Ramos (cell line): ENCODE data around the gene FBLN2.

Source experiments
- in situ Hi-C: fragments of 300-500 bp; cut with MboI; formaldehyde crosslinking; loops from one replicate; pipeline ENCODE4 v1.14.3; 2022; ENCODE audit warnings: low sequenced_read_pairs; ENCODE audit not compliant: unreplicated experiment

FBLN2 gene

GRCh38 chr3:13529196-13530112, 19.5 kb upstream of the FBLN2 start:
- in situ Hi-C loops, result no loop called here

DNA sequence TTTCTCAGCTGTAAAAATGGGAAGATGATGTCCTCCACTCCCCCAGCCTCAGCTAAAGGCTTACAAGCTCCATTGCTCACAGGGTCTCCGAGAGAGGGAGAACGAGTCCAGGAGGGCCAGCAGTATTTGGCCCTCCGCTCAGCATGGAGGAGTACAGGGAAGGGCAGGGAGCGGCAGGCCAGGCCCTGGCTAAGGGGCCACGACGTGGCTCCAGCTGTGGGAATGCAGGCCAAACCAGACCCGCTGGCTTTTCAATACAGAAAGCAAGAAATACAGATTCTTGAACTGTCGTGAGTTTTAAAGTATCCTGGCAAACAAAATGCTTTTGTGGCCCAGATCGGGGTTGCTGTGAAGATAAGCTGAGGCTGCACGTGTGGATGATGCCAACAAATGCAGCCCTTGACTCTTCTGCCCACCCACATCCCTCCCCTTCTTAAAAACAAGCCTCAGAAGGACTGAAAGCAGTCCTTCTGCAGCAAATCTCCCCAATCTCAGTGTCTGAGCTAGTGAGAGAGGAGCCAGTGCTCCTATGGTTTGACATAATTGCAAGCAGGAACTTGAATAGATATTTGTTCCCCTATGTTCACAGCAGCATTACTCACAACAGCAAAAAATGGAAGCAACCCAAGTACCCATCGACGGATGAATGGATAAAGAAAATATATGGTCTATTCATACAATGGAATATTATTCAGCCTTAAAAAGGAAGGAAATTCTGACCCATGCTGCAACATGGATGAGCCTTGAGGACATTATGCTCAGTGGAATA, 18.5 kb upstream of the FBLN2 start:
- in situ Hi-C loops, result no loop called here

- in situ Hi-C loops, result no loop called here
Measured at GRCh38 chr3:13532085-13532484, 16.8 kb upstream of the FBLN2 start.

DNA sequence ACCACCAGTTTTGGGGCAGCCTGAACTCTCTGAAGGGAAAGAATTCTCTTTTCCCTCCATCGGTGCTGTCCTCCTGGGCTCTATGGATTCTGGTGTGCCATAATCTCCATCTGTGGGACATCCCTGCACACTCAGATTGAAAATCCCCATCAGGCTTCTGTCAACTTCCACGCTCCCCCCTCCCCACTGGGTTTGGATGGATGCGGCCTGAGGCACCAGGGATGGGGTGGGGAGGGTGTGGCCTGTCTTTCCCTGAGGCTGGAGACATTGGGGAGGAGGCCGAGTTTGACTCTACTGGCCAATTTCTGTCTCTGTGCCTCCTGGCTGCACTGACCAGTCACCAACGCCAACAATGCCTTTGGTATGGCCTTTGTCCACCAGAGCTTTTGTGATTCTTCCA, 16.3 kb upstream of the FBLN2 start:
- in situ Hi-C loops, result no loop called here

GRCh38 chr3:13533885-13534301, 15.0 kb upstream of the FBLN2 start:
- in situ Hi-C loops, result no loop called here

GRCh38 chr3:13535526-13535875, 13.4 kb upstream of the FBLN2 start:
- in situ Hi-C loops, result no loop called here

DNA sequence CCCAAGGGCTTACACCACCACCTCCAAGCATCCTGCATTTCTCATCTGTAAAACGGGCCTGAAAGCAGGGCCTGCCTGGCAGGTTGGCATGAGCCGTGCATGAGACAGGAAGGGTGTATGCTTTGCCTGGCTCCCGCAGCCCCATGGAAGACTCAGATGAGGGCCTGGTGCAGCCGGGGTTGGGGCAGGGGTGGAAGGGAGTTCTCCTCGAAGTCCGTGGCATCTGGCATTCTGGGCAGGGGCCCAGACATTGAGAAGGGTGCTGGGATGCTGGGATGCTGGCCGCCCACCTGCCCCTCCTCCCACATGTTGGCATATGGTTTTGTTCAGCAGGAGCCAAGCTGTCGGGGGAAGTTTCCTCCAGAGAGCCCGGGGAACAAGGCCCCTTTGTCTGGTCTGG, 13.0 kb upstream of the FBLN2 start:
- in situ Hi-C loops, result no loop called here

- in situ Hi-C loops, result no loop called here
Measured at GRCh38 chr3:13536432-13536831, 12.5 kb upstream of the FBLN2 start.

- in situ Hi-C loops, result no loop called here
Measured at GRCh38 chr3:13536832-13537231, 12.1 kb upstream of the FBLN2 start.

DNA sequence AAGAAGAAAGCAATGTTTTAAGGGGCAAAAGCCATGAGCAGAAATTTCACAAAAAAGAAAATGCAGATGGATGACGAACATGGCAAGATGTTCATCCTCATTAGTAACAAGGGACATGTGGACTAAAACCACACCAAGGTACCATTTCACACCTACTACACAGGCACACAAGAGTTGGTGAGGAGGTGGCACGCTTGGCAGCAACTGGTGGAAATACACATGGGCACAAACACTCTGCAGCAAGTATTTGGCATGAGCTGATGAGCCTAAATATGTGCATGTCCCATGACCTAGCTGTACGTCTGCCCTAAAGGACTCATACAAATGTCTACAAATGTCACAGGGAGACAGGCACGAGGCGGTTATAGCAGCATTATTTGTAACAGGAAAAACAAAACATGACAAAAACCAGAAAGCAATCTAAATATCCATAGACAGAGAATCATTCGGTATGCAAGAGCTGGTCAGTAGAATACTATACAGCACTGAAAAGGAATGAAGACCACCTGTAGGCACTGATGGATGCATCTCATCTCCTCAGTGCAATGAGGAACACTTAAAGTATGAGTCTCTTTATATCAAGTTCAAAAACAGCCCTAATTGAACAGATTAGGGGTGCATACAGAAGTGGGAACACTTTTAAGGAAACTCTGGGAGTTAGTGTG, 11.5 kb upstream of the FBLN2 start:
- in situ Hi-C loops, result no loop called here

GRCh38 chr3:13537909-13538296, 11.0 kb upstream of the FBLN2 start:
- in situ Hi-C loops, result no loop called here

DNA sequence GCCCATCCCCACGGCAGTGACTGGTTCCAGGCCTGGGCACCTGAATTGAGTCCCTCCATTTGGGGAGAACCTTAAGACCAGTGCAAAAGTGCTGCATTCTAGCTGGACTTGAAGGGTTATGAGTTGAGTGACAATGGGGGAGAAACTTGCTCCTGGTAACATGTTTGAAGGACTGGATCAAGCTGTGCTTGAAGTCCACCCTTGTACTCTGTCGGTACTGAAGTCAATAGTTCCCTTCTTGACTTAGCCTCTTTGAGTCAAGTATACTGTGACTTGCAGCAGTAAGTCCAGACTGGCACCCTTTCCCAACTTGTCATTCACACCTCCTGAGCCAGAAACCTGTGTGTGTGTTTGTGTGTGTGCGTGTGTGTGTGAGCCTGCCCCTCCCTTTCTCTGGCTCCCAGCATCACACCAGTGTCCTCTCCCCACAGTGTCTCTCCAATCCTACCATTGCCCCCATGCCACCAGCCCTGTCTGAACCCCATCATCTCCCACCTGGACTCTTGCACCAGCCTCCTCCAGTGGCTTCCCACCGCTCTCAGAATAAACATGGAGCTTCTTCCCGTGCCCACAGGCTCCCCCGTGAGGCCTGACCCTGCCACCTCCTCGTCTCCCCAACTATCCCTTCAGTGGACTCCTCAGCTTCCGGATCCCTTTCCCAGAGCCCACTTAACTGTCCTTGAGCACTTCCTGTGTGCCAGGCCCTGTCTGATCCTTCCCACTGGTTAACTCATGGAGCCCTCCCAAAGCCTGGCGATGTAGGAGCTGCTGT, 10.2 kb upstream of the FBLN2 start:
- in situ Hi-C loops, result no loop called here

- in situ Hi-C loops, result no loop called here
Measured at GRCh38 chr3:13539292-13539638, 9.7 kb upstream of the FBLN2 start.

DNA sequence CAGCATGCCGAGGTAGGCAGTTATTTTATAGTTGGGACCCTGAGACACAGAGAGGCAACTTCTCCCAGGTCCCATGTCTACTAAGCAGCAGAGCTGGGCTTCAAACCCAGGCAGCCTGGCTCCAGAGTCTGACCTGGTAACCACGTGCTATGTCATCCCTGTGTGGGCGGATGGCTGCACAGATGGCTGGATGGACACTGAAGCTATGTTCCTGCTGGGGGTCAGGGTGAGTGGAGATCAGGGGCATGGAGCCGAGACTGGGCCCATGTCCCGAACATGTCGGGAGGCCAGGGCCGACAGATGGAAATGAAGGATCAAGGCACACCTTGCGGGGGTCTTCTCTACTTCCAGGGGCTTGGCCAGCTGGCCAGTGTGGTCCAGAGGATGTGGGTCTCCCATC, 9.3 kb upstream of the FBLN2 start:
- in situ Hi-C loops, result no loop called here

- in situ Hi-C loops, result no loop called here
Measured at GRCh38 chr3:13540297-13540995, 8.5 kb upstream of the FBLN2 start.

- in situ Hi-C loops, result no loop called here
Measured at GRCh38 chr3:13541691-13542090, 7.2 kb upstream of the FBLN2 start.

DNA sequence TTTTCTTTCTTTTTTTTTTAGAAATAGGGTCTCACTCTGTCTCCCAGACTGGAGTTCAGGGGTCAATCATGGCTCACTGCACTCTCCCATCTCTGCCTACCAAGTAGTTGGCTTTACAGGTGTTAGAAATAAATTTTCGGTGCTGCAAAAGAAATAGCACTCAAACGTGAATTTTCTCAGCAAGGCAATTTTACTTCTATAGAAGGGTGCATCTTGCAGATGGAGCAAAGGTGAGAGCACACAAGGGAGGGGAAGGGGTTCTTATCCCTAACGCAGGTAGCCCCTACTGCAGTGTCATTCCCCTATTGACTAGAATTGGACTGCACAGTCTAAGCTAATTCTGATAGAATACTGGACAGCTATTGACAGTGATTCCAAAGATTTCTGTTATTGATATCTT, 6.8 kb upstream of the FBLN2 start:
- in situ Hi-C loops, result no loop called here

DNA sequence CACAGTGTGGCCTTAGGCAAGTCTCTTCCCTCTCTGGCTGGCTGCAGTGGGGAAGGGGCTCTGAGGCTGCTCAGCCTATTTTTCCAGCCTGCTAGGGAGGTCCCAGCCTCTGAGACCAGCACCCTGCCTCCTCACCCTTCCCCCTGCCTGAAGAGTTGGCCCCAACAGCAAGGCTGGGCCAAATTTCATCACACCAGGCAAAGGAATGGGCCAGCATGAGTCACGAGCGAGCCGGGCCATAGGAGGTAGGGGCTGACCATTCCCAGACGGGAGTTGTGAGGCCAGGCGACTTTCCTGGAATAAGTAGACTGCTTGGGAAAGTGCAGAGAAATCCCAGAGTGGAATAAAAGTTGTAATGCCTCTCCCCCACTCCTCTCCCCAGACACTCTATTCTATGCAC, 5.7 kb upstream of the FBLN2 start:
- in situ Hi-C loops, result no loop called here

DNA sequence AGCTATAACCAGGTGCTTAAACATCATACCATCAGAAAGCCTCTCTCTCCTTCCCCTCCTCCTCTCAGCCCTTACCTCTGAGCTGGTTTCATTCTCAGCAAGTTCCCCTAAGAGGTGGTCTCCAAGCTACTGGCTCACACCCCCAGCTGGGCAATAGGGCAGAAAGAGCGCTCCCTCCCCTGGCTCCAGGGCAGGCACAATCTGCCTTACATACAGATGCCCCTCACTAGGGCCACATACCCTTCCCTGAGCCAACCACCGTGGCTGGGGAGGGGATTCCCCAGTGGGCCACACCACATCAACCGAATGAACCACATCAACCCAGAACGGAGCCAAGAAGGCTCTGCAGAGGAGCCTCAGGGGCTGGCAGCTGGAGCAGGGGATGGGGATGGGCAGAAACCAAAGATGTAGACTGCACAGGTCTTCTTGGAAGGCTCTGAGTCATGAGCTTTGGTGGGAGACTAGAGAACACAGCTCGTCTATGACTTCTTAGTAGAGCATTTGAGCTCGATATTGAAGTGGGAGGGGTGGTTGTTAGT, 4.6 kb upstream of the FBLN2 start:
- in situ Hi-C loops, result no loop called here
